Ovary (tissue), 3 donors: ENCODE measurements around the gene CDYL2.

Experiments
- CTCF ChIP-seq, 3 donors: fragments of 450-650 bp in 2 of 3; fragments of 200-600 bp in 1 of 3; IDR thresholded peaks; one replicate each; pipeline versions ENCODE4 v1.5.1 to v1.8.0; 2016 to 2022; ENCODE audit warnings: antibody characterized with exemption in 3 of 3, mild to moderate bottlenecking in 1 of 3
- EP300 ChIP-seq: sonication (generic); formaldehyde crosslinking; IDR thresholded peaks from one replicate; pipeline ENCODE4 v1.6.1; 2017; ENCODE audit warnings: antibody characterized with exemption
- donor health status: DM: no; HTN: no; CAD: no.

GRCh38 chr16:80604600-80605355, 199.6 kb downstream of the CDYL2 start:
- TF ChIP-seq CTCF (IDR thresholded peaks at IDR 0.05) (no peak), EP300 (no peak)
